MCF 10A (cell line): Measurements from ENCODE around the gene SRPRB. TPM values are rescaled to one million over a fixed set of nuclear protein-coding genes. Genes with fewer than 3 reads are reported as not detected.

Experiments
- BruUV-seq: library from RNA; stranded (reverse); fragments of 400-500 nt; replicated peaks from 2 replicates; lab custom pipeline; 2021; lab: Mats Ljungman, UMichigan
- CTCF ChIA-PET: fragments of 300-600 bp; sonication (Branson Sonifier 250); formaldehyde crosslinking; extraction: SDS; loops from one replicate; lab custom pipeline; 2021; ENCODE audit warnings: antibody characterized with exemption, inconsistent platforms; lab: Yijun Ruan, JAX
- POLR2A ChIA-PET: fragments of 300-600, 350-650 bp; sonication (Branson Sonifier 250); formaldehyde crosslinking; extraction: SDS; loops from one replicate; lab custom pipeline; 2020; ENCODE audit warnings: antibody characterized with exemption, inconsistent platforms; lab: Yijun Ruan, JAX
- DNase-seq: peaks from one replicate; pipeline ENCODE4 v3.0.0-alpha.2; 2018; ENCODE audit not compliant: unreplicated experiment
- H3K27ac Mint-ChIP-seq: one replicate; pipeline ENCODE4 v1.8.0; 2022; ENCODE audit warnings: mild to moderate bottlenecking, low read depth, mixed read lengths; ENCODE audit not compliant: unreplicated experiment
- H3K27me3 Mint-ChIP-seq: one replicate; pipeline ENCODE4 v1.8.0; 2022; ENCODE audit warnings: mixed read lengths; ENCODE audit not compliant: insufficient read depth, unreplicated experiment
- H3K36me3 Mint-ChIP-seq: one replicate; pipeline ENCODE4 v1.8.0; 2022; ENCODE audit warnings: mild to moderate bottlenecking, moderate library complexity, mixed read lengths; ENCODE audit not compliant: insufficient read depth, unreplicated experiment
- H3K4me1 Mint-ChIP-seq: one replicate; pipeline ENCODE4 v1.8.0; 2022; ENCODE audit warnings: mixed read lengths; ENCODE audit not compliant: insufficient read depth, unreplicated experiment
- H3K4me3 Mint-ChIP-seq: one replicate; pipeline ENCODE4 v1.8.0; 2022; ENCODE audit warnings: mild to moderate bottlenecking, moderate library complexity, mixed read lengths; ENCODE audit not compliant: unreplicated experiment
- H3K9me3 Mint-ChIP-seq: one replicate; pipeline ENCODE4 v1.8.0; 2022; ENCODE audit warnings: mixed read lengths; ENCODE audit not compliant: unreplicated experiment
- intact Hi-C: fragments of 100-400 bp; cut with micrococcal nuclease; formaldehyde crosslinking; loops from 2 replicates; pipeline ENCODE4 v1.14.1; 2022
- total RNA-seq: library from RNA; stranded (reverse); gene quantifications from 2 replicates; pipeline ENCODE4 v1.2.3, GENCODE V29; 2022
- TF ChIP-seq, protein P1 (sequence below): fragments of 200-600 bp; IDR thresholded peaks from one replicate; pipeline ENCODE4 v1.8.0; 2022; ENCODE audit warnings: antibody characterized with exemption, mild to moderate bottlenecking; ENCODE audit not compliant: unreplicated experiment

Gene SRPRB
- total RNA-seq, 1 experiment from 2014 or later = 180 TPM

DNA sequence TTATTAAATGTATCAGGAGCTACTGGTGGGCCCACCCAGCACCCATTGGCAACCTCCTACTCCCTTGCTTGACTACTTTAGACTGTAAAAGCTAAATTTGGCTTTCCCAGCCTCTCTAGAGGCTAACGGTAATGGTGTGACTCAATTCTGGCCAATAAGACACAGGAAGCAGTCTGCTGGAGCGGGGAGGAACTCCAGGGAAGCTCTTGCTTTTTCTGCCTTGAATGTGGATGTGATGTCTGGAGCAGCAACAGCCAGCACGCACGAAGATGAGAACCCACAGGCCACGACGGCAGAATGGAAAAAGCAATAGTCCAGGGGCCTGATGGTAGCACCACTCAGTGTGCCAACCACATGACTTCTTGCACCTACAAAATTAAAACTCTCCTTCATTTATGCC is 50.2 kb downstream of the SRPRB start:
- H3K4me1 Mint-ChIP-seq = no peaks in the 10 kb centered on the region
- intact Hi-C loops = no loop called here
- DNase-seq = no peak
- no peak overlapping the region for H3K27ac Mint-ChIP-seq
- TF ChIP-seq, protein P1, sequence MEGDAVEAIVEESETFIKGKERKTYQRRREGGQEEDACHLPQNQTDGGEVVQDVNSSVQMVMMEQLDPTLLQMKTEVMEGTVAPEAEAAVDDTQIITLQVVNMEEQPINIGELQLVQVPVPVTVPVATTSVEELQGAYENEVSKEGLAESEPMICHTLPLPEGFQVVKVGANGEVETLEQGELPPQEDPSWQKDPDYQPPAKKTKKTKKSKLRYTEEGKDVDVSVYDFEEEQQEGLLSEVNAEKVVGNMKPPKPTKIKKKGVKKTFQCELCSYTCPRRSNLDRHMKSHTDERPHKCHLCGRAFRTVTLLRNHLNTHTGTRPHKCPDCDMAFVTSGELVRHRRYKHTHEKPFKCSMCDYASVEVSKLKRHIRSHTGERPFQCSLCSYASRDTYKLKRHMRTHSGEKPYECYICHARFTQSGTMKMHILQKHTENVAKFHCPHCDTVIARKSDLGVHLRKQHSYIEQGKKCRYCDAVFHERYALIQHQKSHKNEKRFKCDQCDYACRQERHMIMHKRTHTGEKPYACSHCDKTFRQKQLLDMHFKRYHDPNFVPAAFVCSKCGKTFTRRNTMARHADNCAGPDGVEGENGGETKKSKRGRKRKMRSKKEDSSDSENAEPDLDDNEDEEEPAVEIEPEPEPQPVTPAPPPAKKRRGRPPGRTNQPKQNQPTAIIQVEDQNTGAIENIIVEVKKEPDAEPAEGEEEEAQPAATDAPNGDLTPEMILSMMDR = no peak
- no peaks in the 10 kb centered on the region for H3K27me3 Mint-ChIP-seq
- H3K9me3 Mint-ChIP-seq = no peaks in the 10 kb centered on the region
- no peaks in the 10 kb centered on the region for H3K36me3 Mint-ChIP-seq
- CTCF ChIA-PET = no interaction called here
- BruUV-seq = no TSS peak
- H3K4me3 Mint-ChIP-seq = no peak overlapping the region
- POLR2A ChIA-PET = no interaction called here

DNA sequence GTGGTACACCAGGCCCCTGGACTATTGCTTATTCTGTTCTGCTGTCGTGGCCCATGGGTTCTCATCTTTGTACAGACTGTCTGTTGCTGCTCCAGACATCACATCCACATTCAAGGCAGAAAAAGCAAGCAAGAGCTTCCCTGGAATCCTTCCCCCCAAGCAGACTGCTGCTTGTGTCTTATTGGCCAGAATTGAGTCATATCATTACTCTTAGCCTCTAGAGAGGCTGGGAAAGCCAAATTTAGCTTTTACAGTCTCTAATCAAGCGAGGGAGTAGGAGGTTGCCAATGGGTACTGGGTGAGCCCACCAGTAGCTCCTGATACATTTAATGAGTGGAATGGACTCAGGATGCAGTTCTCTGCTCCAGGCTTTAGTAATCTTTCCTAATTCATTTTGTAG is 50.7 kb downstream of the SRPRB start:
- ChIA-PET POLR2A (no interaction called here), CTCF (interaction anchor here (0.8 kb wide), 1 partner anchor 116 kb away, joined by 3 read pairs; no protein-coding TSS in a partner anchor)
- TF ChIP-seq, protein P1 = no peak
- H3K9me3 Mint-ChIP-seq = no peaks in the 10 kb centered on the region
- no peaks in the 10 kb centered on the region for H3K4me1 Mint-ChIP-seq
- no peaks in the 10 kb centered on the region for H3K27me3 Mint-ChIP-seq
- no peaks in the 10 kb centered on the region for H3K36me3 Mint-ChIP-seq
- H3K27ac Mint-ChIP-seq = no peak overlapping the region
- DNase-seq = no peak
- intact Hi-C loops = no loop called here
- BruUV-seq = no TSS peak
- no peak overlapping the region for H3K4me3 Mint-ChIP-seq

DNA sequence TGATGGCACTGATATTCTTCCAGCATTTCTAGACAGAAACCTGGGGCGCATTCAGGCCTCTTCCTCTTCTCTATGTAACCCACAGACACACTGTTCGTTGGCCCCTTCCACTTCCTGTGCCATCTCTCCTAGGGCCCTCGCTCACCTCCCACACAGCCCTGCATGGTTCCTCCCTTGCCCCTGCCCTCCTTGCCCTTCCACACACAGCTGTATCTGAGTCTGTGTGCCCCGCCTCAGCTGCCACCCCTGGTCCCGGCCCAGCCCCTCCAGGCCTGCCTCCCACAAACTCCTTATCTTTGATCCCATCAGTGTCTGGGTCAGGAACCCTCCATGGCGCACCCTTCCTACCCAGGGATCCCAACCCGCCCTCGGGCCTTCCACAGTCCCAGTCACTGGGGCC is 52.2 kb downstream of the SRPRB start:
- TF ChIP-seq, protein P1 = no peak
- Mint-ChIP-seq H3K36me3 (no peaks in the 10 kb centered on the region), H3K9me3 (no peaks in the 10 kb centered on the region), H3K4me1 (no peaks in the 10 kb centered on the region), H3K27ac (no peak overlapping the region), H3K4me3 (no peak overlapping the region), H3K27me3 (no peaks in the 10 kb centered on the region)
- POLR2A ChIA-PET = no interaction called here
- no peak for DNase-seq
- BruUV-seq = no TSS peak
- CTCF ChIA-PET = no interaction called here
- intact Hi-C loops = no loop called here

DNA sequence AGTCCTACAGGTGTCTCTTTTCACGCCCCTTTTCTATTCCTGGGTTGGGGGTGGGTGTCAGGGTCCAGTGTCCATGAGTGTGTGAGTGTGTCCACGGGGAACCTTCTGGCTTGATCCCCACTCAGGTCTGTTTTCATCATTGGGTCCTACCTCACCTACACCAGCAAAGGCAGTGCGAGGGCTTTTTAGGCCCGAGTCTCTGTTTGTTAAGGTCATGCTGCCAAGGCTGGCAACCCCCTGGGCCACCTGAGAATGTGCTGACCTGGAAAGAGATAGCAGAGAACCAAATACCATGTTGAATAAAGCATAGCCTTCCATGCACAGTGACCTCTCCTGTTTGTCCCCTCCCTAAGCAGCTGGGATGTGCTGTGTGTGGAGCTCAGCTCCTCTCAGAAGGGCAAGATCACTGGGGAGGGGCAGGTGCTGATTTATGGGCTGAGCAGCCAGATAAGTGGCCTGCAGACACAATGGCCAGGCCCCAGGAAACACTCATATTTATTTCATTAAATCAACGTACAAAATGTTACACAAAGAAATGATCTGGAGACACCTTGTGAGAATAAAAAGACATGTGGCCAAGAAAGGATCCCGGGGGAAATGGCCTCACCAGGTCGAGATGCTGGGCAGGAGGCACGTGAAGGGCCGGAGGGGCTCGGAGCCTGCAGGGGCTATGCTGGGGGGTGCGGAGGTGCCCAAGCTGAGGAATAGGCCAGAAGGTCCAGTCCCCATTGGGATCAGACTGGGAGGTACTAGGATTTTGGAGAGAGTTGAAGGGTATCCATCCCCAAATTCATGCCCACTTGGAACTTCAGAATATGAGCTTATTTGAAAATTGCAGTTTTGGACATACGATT is 54.0 kb downstream of the SRPRB start:
- ChIA-PET POLR2A (no interaction called here), CTCF (interaction anchor here (0.6 to 0.8 kb wide), 2 partner anchors 33 to 50 kb away, joined by 3 read pairs; no protein-coding TSS in a partner anchor)
- no peaks in the 10 kb centered on the region for H3K4me1 Mint-ChIP-seq
- BruUV-seq = no TSS peak
- no peak overlapping the region for H3K4me3 Mint-ChIP-seq
- intact Hi-C loops = no loop called here
- no peaks in the 10 kb centered on the region for H3K27me3 Mint-ChIP-seq
- no peaks in the 10 kb centered on the region for H3K36me3 Mint-ChIP-seq
- no peaks in the 10 kb centered on the region for H3K9me3 Mint-ChIP-seq
- DNase-seq = no peak
- TF ChIP-seq, protein P1 = no peak
- H3K27ac Mint-ChIP-seq = no peak overlapping the region
